GM23338 (cell line): ENCODE data around the gene LENEP. TPM values are rescaled to one million over a fixed set of nuclear protein-coding genes. Genes with fewer than 3 reads are reported as not detected.

Source experiments
- ATAC-seq: fragments of 200-7000 bp; cut with Tn5 transposase; 3 replicates; pipeline ENCODE4 v1.9.1; 2020
- DNase-seq: peaks from one replicate; pipeline ENCODE4 v3.0.0-alpha.2; 2015; ENCODE audit warnings: low spot score
- H2AFZ ChIP-seq: fragments of 200-600 bp; sonication (generic); 2 replicates; pipeline ENCODE4 v1.8.0; 2016; ENCODE audit warnings: antibody characterized with exemption, mild to moderate bottlenecking, moderate library complexity
- H3F3A ChIP-seq: fragments of 200-600 bp; sonication (generic); replicated peaks from 2 replicates; pipeline ENCODE4 v1.8.0; 2017; ENCODE audit warnings: antibody characterized with exemption, mixed run types, low read depth
- H3K27ac ChIP-seq: fragments of 200-600 bp; sonication (generic); 2 replicates; pipeline ENCODE4 v1.6.1; 2016; ENCODE audit warnings: low read depth
- H3K27me3 ChIP-seq: fragments of 200-600 bp; sonication (generic); 2 replicates; pipeline ENCODE4 v1.8.0; 2016; ENCODE audit warnings: mild to moderate bottlenecking, mixed run types, moderate library complexity; ENCODE audit not compliant: insufficient read depth
- H3K36me3 ChIP-seq: fragments of 200-600 bp; sonication (generic); 2 replicates; pipeline ENCODE4 v1.8.0; 2016; ENCODE audit warnings: mild to moderate bottlenecking; ENCODE audit not compliant: insufficient read depth
- H3K4me1 ChIP-seq: fragments of 200-600 bp; sonication (generic); 2 replicates; pipeline ENCODE4 v1.8.0; 2016; ENCODE audit warnings: mild to moderate bottlenecking, moderate library complexity; ENCODE audit not compliant: insufficient read depth
- H3K4me2 ChIP-seq: fragments of 200-600 bp; sonication (generic); 2 replicates; pipeline ENCODE4 v1.7.1; 2017; ENCODE audit warnings: mixed run types
- H3K4me3 ChIP-seq: fragments of 200-600 bp; sonication (generic); 2 replicates; pipeline ENCODE4 v1.6.1; 2016; ENCODE audit warnings: mixed run types
- H3K79me2 ChIP-seq: fragments of 200-600 bp; sonication (generic); replicated peaks from 2 replicates; pipeline ENCODE4 v1.8.0; 2017; ENCODE audit warnings: mild to moderate bottlenecking; ENCODE audit not compliant: insufficient read depth
- H3K9me2 ChIP-seq: fragments of 200-600 bp; sonication (generic); 2 replicates; pipeline ENCODE4 v1.8.0; 2017; ENCODE audit not compliant: insufficient read depth
- H4K20me1 ChIP-seq: fragments of 200-600 bp; sonication (generic); replicated peaks from 2 replicates; pipeline ENCODE4 v1.8.0; 2017; ENCODE audit warnings: mild to moderate bottlenecking; ENCODE audit not compliant: insufficient read depth
- H3K27ac Mint-ChIP-seq: 2 replicates; pipeline ENCODE4 v1.8.0; 2020; ENCODE audit warnings: inconsistent platforms, mild to moderate bottlenecking, moderate library complexity, mixed read lengths
- H3K27me3 Mint-ChIP-seq: 3 replicates; pipeline ENCODE4 v1.8.0; 2022; ENCODE audit warnings: low read depth, mild to moderate bottlenecking, moderate library complexity, mixed read lengths, inconsistent platforms; ENCODE audit not compliant: insufficient read depth, poor library complexity
- H3K36me3 Mint-ChIP-seq: 3 replicates; pipeline ENCODE4 v1.8.0; 2021; ENCODE audit warnings: low read depth, mild to moderate bottlenecking, inconsistent platforms, moderate library complexity, mixed read lengths
- H3K4me1 Mint-ChIP-seq: 3 replicates; pipeline ENCODE4 v1.8.0; 2020; ENCODE audit warnings: mild to moderate bottlenecking, inconsistent platforms, mixed read lengths
- H3K4me3 Mint-ChIP-seq: 3 replicates; pipeline ENCODE4 v1.8.0; 2021; ENCODE audit warnings: moderate library complexity, mild to moderate bottlenecking, inconsistent platforms, mixed read lengths
- H3K9me3 Mint-ChIP-seq: 3 replicates; pipeline ENCODE4 v1.8.0; 2020; ENCODE audit warnings: moderate library complexity, mild to moderate bottlenecking, inconsistent platforms, mixed read lengths
- CREB1 ChIP-seq: fragments of 250-450 bp; sonication (Bioruptor Pico); IDR thresholded peaks from 2 replicates; pipeline ENCODE4 v1.5.0; 2020; ENCODE audit warnings: low read depth, mild to moderate bottlenecking, moderate library complexity
- EZH2 ChIP-seq: fragments of 200-600 bp; sonication (generic); IDR thresholded peaks from one replicate; pipeline ENCODE4 v1.8.0; 2017; ENCODE audit warnings: antibody characterized with exemption, mild to moderate bottlenecking, low read depth; ENCODE audit not compliant: unreplicated experiment
- EZH2phosphoT487 ChIP-seq: fragments of 200-600 bp; sonication (generic); IDR thresholded peaks from one replicate; pipeline ENCODE4 v1.8.1; 2018; ENCODE audit warnings: antibody characterized with exemption; ENCODE audit not compliant: unreplicated experiment
- JUNB ChIP-seq: IDR thresholded peaks from one replicate; pipeline ENCODE4 v1.6.1; 2016; ENCODE audit warnings: antibody characterized with exemption; ENCODE audit not compliant: unreplicated experiment
- NANOG ChIP-seq: IDR thresholded peaks from 2 replicates; pipeline ENCODE4 v1.6.1; 2016; ENCODE audit warnings: antibody characterized with exemption, borderline replicate concordance
- POLR2AphosphoS5 ChIP-seq: IDR thresholded peaks from 2 replicates; pipeline ENCODE4 v1.6.1; 2016; ENCODE audit warnings: antibody characterized with exemption, low read depth
- STAT1 ChIP-seq: IDR thresholded peaks from one replicate; pipeline ENCODE4 v1.6.1; 2016; ENCODE audit warnings: antibody characterized with exemption; ENCODE audit not compliant: unreplicated experiment
- ZNF114 ChIP-seq: fragments of 250-450 bp; sonication (Bioruptor Pico); IDR thresholded peaks from 2 replicates; pipeline ENCODE4 v1.5.0; 2020; ENCODE audit warnings: mild to moderate bottlenecking, moderate library complexity
- ZNF331 ChIP-seq: fragments of 250-450 bp; sonication (Bioruptor Pico); IDR thresholded peaks from 2 replicates; pipeline ENCODE4 v1.5.0; 2020; ENCODE audit warnings: low read depth, mild to moderate bottlenecking, moderate library complexity
- polyA plus RNA-seq: library from polyadenylated mRNA; unstranded; fragments of >200 nt; fragmentation: Nextera tagmentation; extraction: Ambion mirVana; gene quantifications from 2 replicates; pipeline ENCODE4 v1.2.1, GENCODE V29; 2016
- total RNA-seq: library from RNA; depleted of rRNA; stranded (reverse); fragments of >200 nt; shearing (Covaris generic); gene quantifications from 2 replicates; pipeline ENCODE4 v1.2.3, GENCODE V29; 2014
- TF ChIP-seq, protein P1 (sequence below): fragments of 250-450 bp; sonication (Bioruptor Pico); IDR thresholded peaks from 2 replicates; pipeline ENCODE4 v1.5.0; 2020; ENCODE audit warnings: mild to moderate bottlenecking, moderate library complexity
- TF ChIP-seq, protein P2 (sequence below), 2 experiments: fragments of 200-600 bp in 1 of 2; sonication (generic) in 1 of 2; conservative IDR thresholded peaks; 2 replicates each; pipeline versions ENCODE4 v1.5.1 to v1.6.1; 2016 to 2017; ENCODE audit warnings: antibody characterized with exemption in 2 of 2, low read depth in 2 of 2, mild to moderate bottlenecking in 2 of 2, moderate library complexity in 1 of 2
- TF ChIP-seq, protein P3 (sequence below): IDR thresholded peaks from one replicate; pipeline ENCODE4 v1.6.1; 2018; ENCODE audit warnings: antibody characterized with exemption; ENCODE audit not compliant: unreplicated experiment
- TF ChIP-seq, protein P4 (sequence below): IDR thresholded peaks from 2 replicates; pipeline ENCODE4 v1.6.1; 2016; ENCODE audit warnings: antibody characterized with exemption

Gene LENEP
- total and polyA plus RNA-seq, 2 experiments from 2014 or later, result 1.6 TPM; not detected in 1

DNA sequence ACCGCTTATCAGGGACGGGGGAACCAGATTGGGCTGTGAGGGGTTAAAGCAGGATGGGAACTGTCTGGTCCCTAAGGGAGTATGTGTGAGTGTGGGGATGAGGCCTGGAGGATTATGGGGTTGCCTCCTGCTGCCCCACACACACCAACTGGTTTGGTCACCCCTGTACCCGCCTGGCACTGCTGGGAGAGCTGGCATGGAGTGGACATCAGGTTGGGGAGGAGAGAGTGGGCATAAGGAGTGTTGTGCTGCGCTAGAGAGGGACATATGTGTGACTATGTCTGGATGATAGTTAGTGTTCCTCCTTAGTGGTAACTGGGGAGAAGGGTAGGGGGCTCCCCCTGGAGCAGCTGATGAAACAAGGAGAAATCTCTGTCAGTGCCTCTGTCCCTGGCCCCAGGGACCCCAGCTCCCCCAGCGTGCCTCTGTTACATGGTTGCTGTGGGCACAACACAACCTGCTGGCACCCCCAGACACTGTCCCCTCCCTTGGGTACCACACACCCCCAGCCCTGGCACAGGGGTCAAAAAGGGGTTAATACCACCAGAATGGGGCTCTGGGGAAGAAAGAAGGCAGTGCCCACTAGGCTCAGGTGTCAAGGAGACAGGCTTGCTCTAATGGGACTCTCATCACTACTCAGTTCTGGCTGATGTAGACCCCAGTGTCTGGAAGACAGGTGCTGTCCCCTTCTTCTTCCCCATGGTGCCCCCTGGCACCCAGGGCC, 11.1 kb downstream of the LENEP start:
- Histone ChIP-seq H3K27ac (0 out of 2 replicates have a peak overlapping the region, but pooled peaks have one; percentile 66), H3K36me3 (no peaks in the 10 kb centered on the region), H3K27me3 (no peaks in the 10 kb centered on the region), H3K4me1 (peaks cover 27% of the 10 kb centered on the region), H3K9me2 (no peaks in the 10 kb centered on the region), H4K20me1 (peaks cover under 1% of the 10 kb centered on the region; the same call in 1 of the 2 replicates), H3F3A (peaks cover 16% of the 10 kb centered on the region), H3K4me2 (peak overlapping the region; percentile 96), H3K79me2 (peaks cover 40% of the 10 kb centered on the region), H3K4me3 (peak overlapping the region; percentile 96), H2AFZ (no peak overlapping the region)
- Mint-ChIP-seq H3K9me3 (no peaks in the 10 kb centered on the region), H3K27me3 (peaks cover 20% of the 10 kb centered on the region), H3K4me3 (peak overlapping the region; percentile 92), H3K4me1 (peaks cover 40% of the 10 kb centered on the region), H3K36me3 (peaks cover 4% of the 10 kb centered on the region; the same call in 1 of the 3 replicates), H3K27ac (peak overlapping the region; percentile 95)
- ATAC-seq, result no peak
- TF ChIP-seq, protein P1, sequence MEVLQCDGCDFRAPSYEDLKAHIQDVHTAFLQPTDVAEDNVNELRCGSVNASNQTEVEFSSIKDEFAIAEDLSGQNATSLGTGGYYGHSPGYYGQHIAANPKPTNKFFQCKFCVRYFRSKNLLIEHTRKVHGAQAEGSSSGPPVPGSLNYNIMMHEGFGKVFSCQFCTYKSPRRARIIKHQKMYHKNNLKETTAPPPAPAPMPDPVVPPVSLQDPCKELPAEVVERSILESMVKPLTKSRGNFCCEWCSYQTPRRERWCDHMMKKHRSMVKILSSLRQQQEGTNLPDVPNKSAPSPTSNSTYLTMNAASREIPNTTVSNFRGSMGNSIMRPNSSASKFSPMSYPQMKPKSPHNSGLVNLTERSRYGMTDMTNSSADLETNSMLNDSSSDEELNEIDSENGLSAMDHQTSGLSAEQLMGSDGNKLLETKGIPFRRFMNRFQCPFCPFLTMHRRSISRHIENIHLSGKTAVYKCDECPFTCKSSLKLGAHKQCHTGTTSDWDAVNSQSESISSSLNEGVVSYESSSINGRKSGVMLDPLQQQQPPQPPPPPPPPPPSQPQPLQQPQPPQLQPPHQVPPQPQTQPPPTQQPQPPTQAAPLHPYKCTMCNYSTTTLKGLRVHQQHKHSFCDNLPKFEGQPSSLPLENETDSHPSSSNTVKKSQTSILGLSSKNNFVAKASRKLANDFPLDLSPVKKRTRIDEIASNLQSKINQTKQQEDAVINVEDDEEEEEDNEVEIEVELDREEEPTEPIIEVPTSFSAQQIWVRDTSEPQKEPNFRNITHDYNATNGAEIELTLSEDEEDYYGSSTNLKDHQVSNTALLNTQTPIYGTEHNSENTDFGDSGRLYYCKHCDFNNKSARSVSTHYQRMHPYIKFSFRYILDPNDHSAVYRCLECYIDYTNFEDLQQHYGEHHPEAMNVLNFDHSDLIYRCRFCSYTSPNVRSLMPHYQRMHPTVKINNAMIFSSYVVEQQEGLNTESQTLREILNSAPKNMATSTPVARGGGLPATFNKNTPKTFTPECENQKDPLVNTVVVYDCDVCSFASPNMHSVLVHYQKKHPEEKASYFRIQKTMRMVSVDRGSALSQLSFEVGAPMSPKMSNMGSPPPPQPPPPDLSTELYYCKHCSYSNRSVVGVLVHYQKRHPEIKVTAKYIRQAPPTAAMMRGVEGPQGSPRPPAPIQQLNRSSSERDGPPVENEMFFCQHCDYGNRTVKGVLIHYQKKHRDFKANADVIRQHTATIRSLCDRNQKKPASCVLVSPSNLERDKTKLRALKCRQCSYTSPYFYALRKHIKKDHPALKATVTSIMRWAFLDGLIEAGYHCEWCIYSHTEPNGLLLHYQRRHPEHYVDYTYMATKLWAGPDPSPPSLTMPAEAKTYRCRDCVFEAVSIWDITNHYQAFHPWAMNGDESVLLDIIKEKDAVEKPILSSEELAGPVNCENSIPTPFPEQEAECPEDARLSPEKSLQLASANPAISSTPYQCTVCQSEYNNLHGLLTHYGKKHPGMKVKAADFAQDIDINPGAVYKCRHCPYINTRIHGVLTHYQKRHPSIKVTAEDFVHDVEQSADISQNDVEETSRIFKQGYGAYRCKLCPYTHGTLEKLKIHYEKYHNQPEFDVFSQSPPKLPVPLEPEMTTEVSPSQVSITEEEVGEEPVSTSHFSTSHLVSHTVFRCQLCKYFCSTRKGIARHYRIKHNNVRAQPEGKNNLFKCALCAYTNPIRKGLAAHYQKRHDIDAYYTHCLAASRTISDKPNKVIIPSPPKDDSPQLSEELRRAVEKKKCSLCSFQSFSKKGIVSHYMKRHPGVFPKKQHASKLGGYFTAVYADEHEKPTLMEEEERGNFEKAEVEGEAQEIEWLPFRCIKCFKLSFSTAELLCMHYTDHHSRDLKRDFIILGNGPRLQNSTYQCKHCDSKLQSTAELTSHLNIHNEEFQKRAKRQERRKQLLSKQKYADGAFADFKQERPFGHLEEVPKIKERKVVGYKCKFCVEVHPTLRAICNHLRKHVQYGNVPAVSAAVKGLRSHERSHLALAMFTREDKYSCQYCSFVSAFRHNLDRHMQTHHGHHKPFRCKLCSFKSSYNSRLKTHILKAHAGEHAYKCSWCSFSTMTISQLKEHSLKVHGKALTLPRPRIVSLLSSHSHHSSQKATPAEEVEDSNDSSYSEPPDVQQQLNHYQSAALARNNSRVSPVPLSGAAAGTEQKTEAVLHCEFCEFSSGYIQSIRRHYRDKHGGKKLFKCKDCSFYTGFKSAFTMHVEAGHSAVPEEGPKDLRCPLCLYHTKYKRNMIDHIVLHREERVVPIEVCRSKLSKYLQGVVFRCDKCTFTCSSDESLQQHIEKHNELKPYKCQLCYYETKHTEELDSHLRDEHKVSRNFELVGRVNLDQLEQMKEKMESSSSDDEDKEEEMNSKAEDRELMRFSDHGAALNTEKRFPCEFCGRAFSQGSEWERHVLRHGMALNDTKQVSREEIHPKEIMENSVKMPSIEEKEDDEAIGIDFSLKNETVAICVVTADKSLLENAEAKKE (CRISPR knock-in tag), result no peak
- TF ChIP-seq, protein P2, sequence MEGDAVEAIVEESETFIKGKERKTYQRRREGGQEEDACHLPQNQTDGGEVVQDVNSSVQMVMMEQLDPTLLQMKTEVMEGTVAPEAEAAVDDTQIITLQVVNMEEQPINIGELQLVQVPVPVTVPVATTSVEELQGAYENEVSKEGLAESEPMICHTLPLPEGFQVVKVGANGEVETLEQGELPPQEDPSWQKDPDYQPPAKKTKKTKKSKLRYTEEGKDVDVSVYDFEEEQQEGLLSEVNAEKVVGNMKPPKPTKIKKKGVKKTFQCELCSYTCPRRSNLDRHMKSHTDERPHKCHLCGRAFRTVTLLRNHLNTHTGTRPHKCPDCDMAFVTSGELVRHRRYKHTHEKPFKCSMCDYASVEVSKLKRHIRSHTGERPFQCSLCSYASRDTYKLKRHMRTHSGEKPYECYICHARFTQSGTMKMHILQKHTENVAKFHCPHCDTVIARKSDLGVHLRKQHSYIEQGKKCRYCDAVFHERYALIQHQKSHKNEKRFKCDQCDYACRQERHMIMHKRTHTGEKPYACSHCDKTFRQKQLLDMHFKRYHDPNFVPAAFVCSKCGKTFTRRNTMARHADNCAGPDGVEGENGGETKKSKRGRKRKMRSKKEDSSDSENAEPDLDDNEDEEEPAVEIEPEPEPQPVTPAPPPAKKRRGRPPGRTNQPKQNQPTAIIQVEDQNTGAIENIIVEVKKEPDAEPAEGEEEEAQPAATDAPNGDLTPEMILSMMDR (conservative IDR thresholded peaks at IDR 0.05; ENCODE audit: low read depth in 2 of 2), result no peak
- TF ChIP-seq EZH2phosphoT487 (no peak), ZNF114 (CRISPR knock-in tag) (no peak), ZNF331 (CRISPR knock-in tag) (no peak), EZH2 (no peak), POLR2AphosphoS5 (no peak), JUNB (no peak), CREB1 (no peak), STAT1 (no peak), NANOG (no peak)
- TF ChIP-seq, protein P3, sequence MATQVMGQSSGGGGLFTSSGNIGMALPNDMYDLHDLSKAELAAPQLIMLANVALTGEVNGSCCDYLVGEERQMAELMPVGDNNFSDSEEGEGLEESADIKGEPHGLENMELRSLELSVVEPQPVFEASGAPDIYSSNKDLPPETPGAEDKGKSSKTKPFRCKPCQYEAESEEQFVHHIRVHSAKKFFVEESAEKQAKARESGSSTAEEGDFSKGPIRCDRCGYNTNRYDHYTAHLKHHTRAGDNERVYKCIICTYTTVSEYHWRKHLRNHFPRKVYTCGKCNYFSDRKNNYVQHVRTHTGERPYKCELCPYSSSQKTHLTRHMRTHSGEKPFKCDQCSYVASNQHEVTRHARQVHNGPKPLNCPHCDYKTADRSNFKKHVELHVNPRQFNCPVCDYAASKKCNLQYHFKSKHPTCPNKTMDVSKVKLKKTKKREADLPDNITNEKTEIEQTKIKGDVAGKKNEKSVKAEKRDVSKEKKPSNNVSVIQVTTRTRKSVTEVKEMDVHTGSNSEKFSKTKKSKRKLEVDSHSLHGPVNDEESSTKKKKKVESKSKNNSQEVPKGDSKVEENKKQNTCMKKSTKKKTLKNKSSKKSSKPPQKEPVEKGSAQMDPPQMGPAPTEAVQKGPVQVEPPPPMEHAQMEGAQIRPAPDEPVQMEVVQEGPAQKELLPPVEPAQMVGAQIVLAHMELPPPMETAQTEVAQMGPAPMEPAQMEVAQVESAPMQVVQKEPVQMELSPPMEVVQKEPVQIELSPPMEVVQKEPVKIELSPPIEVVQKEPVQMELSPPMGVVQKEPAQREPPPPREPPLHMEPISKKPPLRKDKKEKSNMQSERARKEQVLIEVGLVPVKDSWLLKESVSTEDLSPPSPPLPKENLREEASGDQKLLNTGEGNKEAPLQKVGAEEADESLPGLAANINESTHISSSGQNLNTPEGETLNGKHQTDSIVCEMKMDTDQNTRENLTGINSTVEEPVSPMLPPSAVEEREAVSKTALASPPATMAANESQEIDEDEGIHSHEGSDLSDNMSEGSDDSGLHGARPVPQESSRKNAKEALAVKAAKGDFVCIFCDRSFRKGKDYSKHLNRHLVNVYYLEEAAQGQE, result no peak
- TF ChIP-seq, protein P4, sequence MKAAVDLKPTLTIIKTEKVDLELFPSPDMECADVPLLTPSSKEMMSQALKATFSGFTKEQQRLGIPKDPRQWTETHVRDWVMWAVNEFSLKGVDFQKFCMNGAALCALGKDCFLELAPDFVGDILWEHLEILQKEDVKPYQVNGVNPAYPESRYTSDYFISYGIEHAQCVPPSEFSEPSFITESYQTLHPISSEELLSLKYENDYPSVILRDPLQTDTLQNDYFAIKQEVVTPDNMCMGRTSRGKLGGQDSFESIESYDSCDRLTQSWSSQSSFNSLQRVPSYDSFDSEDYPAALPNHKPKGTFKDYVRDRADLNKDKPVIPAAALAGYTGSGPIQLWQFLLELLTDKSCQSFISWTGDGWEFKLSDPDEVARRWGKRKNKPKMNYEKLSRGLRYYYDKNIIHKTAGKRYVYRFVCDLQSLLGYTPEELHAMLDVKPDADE, result no peak
- DNase-seq, result no peak
